Measurements from ENCODE around the gene DPP10.

DNA sequence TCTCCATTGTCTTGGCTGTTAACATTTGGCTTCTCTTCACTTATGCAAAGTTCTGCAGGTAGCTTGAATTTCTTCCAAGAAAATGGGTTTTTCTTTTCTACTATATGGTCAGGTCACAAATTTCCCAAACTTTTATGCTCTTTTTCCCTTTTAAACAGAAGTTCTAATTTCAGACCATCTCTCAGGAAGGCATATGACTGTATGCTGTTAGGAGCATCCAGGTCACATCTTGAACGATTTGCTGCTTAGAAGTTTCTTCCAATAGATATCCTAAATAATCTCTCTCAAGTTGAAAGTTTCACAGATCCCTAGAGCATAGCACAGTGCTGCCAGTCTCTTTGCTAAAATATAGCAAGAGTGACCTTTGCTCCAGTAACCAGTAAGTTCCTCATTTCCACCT, 932.5 kb downstream of the DPP10 start:
- TF ChIP-seq POLR2AphosphoS5 (IDR thresholded peaks at IDR 0.05; ENCODE audit: low read depth, low read length) (no peak), SIN3A (IDR thresholded peaks at IDR 0.05; ENCODE audit: borderline replicate concordance, insufficient read depth, low read length) (no peak), TAF1 (IDR thresholded peaks at IDR 0.05; ENCODE audit: borderline replicate concordance, insufficient read depth, low read length) (no peak), FOXP2 (optimal IDR thresholded peaks at IDR 0.05; ENCODE audit: borderline replicate concordance, extremely low read depth, extremely low read length, insufficient read depth) (no peak)
- TF ChIP-seq, protein P1, sequence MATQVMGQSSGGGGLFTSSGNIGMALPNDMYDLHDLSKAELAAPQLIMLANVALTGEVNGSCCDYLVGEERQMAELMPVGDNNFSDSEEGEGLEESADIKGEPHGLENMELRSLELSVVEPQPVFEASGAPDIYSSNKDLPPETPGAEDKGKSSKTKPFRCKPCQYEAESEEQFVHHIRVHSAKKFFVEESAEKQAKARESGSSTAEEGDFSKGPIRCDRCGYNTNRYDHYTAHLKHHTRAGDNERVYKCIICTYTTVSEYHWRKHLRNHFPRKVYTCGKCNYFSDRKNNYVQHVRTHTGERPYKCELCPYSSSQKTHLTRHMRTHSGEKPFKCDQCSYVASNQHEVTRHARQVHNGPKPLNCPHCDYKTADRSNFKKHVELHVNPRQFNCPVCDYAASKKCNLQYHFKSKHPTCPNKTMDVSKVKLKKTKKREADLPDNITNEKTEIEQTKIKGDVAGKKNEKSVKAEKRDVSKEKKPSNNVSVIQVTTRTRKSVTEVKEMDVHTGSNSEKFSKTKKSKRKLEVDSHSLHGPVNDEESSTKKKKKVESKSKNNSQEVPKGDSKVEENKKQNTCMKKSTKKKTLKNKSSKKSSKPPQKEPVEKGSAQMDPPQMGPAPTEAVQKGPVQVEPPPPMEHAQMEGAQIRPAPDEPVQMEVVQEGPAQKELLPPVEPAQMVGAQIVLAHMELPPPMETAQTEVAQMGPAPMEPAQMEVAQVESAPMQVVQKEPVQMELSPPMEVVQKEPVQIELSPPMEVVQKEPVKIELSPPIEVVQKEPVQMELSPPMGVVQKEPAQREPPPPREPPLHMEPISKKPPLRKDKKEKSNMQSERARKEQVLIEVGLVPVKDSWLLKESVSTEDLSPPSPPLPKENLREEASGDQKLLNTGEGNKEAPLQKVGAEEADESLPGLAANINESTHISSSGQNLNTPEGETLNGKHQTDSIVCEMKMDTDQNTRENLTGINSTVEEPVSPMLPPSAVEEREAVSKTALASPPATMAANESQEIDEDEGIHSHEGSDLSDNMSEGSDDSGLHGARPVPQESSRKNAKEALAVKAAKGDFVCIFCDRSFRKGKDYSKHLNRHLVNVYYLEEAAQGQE (IDR thresholded peaks at IDR 0.05; ENCODE audit: insufficient read depth in 1 of 2, low read depth in 2 of 2, low read length in 2 of 2) = no peak
